ENCODE measurements around the gene DIPK1C.

Gene DIPK1C

GRCh38 chr18:74480149-74480651 is 23.1 kb upstream of the DIPK1C start:
- DNase-seq, result no peak

- DNase-seq, result no peak
Measured at GRCh38 chr18:74479486-74480148, 22.5 kb upstream of the DIPK1C start.

GRCh38 chr18:74478880-74479279 is 21.8 kb upstream of the DIPK1C start:
- no peak for DNase-seq

DNA sequence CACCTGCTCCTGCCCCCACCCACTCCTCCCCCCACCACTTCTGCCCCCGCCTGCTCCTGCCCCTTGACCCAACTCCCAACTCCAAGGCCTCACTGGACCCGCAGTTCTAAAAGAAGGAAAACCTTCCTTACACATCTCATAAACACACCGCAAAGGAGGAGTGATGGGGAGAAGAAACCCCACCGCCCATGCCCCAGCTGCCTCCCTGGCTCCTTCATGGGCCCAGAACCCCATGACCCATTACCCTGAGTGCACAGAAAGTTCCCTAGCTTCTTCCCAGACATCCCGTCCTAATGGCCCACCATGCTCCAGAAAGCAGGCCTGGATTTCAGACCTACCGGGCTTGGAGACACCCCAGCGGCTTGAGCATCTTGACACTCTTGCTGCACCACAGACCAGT is 21.2 kb upstream of the DIPK1C start:
- no peak for DNase-seq

DNA sequence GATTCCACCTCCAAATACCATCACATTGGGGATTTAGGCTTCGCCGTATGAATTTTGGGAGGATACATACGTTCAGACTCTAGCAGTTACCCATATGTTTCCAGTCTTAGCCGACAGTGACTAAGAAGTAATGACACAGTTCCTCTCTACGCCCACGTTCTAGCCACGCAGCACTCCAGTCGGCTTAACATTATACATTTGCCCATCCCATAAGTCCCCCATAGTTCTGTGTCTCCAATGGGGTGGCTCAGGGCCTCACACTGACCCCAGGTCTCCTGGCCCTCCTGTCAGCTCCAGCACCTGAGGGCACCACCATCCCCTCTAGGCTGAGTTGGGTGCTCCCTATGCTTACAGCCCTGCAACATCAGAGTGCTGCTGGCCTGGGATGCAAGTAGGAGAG is 20.7 kb upstream of the DIPK1C start:
- DNase-seq, result no peak

DNA sequence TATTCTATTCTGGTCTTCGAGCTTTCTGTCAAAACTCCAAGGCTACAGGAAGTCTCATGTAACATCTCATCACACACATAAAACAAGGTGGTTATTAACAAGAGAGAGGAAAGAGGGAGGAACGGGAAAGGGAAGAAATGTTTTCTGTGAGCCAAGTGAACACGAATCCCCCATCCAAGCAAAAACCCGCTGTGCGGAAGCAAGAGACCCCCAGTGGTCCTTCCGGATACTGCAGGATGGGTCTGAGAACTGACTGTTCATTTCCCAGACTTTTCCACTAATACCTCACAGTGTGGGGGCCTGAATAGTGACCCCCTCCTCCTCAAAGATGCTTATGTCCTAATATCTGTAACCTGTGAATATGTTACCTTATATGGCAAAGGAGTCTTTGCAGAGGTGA is 19.0 kb upstream of the DIPK1C start:
- peak; percentile 23 for DNase-seq

GRCh38 chr18:74473976-74474640 is 17.0 kb upstream of the DIPK1C start:
- no peak for DNase-seq

DNA sequence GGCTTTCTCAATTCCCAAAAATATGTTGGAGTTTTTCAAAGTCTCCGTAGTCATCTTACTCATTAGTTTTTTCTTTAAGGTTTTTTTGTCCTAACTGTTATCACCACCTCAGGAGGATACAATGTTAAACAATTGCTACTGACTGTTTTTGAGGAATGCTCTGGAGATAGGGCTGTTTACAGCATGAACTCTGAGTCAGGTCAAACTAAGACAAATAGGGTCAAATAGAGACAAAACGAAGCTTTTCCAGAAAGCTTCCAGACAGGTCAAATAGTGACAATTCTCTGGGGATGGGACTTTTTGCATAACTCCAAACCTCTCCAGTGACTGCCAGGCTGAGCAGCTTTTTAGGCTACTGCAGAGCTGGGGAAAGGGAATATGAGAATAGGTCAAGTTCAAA is 15.2 kb upstream of the DIPK1C start:
- no peak for DNase-seq

DNA sequence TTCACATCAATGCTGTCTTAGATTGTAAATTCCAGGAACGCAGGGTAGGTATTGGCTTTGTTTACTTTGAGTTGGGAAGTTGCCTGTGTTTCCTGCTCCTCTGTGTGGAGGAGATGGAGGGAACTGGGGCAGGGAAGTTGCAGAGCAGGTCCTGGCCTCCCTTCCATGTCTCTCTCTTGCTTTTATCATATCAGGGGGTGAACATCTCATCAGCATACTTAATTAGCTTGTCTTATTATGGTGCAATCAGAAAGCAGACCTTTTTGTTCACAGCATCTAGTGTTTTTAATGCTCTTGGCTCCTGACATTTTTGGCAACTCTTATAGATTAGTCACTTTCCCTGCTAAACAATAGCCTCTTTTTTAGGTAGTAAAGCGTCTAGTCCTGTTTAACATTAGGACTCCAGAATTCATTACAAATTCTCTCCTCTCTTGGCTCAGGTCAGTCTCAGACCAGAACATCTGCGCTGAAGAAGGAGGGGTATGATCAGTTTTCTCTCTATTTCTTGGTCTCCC is 11.5 kb upstream of the DIPK1C start:
- DNase-seq, result no peak

GRCh38 chr18:74465775-74466174 is 8.7 kb upstream of the DIPK1C start:
- no peak for DNase-seq

DNA sequence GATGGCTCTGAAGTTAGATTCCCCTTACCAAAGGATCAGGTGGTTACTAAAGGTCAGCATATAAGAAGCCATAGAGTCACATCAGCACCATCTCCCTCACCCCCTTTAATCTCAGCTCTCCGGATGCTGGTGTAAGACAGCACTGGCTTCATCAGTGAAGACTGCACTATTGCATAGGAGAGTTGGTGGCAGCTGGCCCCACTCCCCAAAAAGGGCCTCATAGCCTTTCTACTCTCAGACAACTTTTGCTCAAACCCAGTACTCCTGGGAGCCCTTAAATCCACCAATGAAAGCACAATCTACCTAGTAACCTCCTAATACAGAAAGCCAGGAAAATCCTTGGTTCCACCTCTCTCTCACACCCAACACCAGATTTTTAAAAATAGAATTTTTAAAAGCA is 6.9 kb upstream of the DIPK1C start:
- no peak for DNase-seq

DNA sequence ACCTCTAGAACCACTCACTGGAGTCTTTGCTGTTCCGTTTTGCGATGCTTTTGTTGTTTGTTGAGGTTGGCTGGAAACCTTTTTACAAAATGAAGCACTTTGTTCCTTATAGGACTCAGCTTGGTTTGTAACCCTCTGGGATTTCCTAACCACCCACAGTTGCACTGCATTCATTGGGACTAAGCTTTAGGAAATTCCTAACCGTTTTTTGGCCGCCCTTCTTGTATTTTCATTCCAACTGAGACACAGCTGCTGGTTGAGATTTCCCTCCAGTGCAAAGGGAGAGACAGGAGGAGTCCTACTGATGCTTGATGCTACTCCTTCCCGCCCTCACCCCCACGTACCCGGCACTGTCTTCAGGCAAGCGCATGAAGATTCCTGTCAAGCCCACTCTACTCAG is 6.1 kb upstream of the DIPK1C start:
- DNase-seq, result no peak

- no peak for DNase-seq
Measured at GRCh38 chr18:74460825-74461224, 3.7 kb upstream of the DIPK1C start.

GRCh38 chr18:74459889-74460288 is 2.8 kb upstream of the DIPK1C start:
- DNase-seq, result no peak

DNA sequence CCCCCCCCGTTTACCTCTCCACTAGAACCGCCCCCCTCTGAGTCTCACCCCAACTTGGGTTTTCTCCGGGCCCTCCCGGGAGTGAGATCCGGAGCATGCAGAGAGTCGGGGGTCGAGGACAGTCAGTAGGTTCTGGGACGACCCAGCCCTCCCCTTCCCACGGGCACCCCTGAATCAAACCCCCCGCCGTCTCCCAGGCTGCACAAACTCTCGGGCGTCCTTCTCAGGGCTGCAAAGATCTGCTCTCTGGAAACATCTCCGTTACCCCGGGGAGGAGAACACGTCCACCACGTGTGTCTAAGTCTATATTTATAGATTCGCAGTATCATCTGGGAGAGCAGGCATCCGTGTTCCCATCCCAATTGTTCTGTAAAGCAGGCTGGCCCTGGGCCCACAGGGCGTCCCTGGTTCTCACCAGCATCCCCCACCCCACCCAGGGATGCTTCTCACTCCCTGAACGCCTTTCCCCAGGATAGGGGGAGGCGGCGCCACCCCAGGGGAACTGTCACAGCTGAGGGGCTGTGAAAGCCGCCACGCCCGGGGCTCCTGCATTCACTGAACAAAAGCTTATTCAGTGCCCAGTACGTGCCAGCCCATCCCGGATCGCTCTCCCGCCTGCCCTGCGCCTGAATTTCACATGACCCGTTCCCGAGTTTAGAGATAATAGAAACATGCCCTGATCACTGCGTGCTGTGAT is 765 bp upstream of the DIPK1C start:
- peak; percentile 91 for DNase-seq

DNA sequence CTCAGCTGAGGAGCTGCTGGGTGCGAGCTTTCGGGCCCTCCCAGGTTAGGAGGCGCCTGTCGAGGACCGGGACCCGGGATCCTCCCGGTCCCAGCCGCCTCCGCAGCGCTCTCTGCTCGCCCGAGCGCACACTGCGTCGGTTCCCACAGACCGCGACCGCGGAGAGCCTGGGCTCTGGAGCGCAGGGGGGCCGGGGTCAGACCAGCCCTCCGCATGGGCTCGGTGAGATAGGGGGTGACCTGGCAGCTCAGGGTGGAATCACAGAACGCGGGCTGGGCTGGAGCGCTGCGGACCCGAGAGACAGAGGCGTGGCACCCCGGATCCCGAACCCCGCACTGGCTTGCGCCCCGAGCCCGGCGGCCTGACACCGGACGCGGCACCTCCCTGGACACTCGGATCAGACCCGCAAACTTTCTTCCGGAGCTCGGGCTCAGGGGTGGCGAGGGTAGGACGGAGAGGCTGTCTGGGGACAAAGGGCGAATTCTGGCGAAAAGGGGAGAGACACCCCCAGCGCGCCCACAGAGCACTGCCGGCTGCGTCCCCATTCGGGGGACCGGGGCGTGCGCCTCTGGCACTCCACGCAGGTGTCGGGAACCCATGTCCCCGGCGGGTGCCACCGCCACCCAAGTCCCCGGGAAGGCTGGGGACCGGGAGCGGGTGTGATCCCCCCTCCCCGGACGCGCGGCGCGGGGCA is 612 bp downstream of the DIPK1C start:
- no peak for DNase-seq

GRCh38 chr18:74456017-74456348 is 1.1 kb downstream of the DIPK1C start:
- no peak for DNase-seq

- no peak for DNase-seq
Measured at GRCh38 chr18:74455386-74455785, 1.7 kb downstream of the DIPK1C start.

DNA sequence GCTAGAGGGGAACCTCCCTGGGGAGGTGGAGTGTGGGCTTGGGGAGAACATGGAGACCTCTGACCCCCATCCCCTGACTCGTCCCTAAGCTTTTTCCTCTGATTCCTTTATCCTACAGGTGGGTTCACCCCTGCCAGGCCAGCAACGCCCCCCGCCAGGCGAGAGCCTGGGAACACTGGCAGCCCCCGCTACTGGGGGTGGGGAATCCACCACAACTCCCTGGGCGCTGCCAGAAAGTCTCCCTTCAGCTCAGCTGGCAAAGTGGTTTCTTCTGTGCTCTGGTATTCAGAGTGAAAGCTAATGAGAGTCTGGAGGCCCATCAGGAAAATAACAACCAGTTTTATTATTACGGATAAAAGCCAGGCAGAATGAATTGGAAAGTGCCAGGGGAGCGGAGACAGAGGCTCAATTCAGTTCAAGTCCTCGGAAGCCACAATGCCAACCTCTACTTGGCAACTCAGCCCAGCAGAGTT is 2.8 kb downstream of the DIPK1C start:
- DNase-seq, result no peak

DNA sequence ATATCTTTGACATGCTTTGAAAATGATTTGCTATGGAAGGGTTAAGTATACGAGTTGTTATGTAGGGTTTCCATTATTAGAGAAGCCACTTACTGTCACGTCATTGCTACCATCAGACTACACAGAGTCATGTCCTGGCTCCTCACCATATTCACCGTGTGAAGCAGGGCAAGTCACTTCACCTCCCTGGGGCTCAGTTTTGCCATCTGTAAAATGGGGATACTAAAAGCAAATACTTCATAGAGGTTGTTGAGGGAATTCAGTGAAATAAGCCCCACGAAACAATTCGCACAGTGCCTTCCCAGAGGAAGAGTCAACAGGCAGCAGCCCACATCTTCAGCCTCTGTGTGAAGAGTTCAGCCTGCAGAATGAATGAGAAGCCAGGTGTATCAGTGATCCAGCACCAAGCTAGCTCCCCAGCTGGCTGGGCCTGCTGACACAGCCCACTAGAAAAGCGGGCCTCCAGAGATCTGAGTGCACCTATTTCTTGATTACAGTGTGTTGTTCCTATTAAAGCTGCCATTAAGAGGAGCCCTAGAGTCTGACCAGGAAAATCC is 3.4 kb downstream of the DIPK1C start:
- DNase-seq, result no peak

DNA sequence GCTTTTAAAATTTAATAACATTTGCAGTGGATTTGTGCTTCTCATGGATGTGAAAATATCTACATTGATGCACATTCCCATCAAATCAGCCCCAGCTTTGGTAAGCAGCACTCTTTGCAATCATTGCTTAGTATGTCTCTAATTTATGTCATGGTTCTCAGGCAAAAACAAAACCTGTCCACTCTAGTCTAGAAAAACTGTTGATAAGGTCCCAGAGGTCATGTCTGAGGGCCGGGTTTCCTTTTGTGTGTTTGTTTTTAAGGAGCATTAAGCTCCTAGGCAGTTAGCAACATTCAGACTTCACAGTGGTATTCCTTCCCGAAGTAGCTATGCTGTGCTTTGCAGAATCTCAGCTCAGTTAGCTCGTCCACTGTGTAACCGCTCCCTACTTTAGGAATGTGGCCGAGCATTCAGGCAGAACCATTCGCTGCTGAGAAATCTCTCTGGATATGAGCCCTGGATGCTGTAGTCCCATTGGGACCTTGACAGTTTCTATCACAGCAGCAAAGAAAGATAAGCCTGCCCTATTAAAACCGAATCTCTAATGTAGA is 4.0 kb downstream of the DIPK1C start:
- no peak for DNase-seq

GRCh38 chr18:74451148-74451547 is 6.0 kb downstream of the DIPK1C start:
- DNase-seq, result no peak

DNA sequence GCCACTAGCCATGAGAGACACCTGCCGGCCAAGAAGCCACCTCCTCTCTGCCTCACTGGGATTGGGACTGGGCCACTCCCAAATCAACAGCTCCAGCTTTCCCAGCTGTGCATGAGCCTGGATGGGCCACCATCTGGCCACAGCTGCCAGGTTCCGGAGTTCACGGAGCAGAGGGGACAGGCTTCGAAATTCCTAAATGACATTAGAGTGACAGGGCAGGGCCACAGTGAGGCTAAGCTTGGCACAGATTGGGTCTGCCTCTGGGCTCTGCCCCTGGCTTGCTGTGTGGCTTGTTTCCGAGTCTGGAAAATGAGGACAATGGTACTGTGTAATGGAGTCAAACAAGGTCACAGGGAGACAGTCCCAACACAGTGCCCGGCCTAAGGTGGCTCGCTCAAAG is 6.5 kb downstream of the DIPK1C start:
- DNase-seq, result no peak

Measured in NCI-H345 (cell line).